Right lobe of liver (tissue), 4 donors: Measurements from ENCODE around the gene SFI1.

Experiments
- POLR2A ChIP-seq: fragments of 450-650 bp; IDR thresholded peaks from one replicate; pipeline ENCODE4 v1.6.1; 2017; ENCODE audit warnings: antibody characterized with exemption, mild to moderate bottlenecking
- TF ChIP-seq, protein P1 (sequence below), 4 donors: fragments of 200-600 bp in 3 of 4; fragments of 450-650 bp in 1 of 4; IDR thresholded peaks; one replicate each; pipeline versions ENCODE4 v1.5.1 to v1.8.0; 2016 to 2022; ENCODE audit warnings: antibody characterized with exemption in 4 of 4, mild to moderate bottlenecking in 2 of 4
- donor health status: DM: no; HTN: no; CAD: no.
- donor health status: DM: no; HTN: no; CAD: no.
- donor health status: DM: no; HTN: yes; CAD: no.

- TF ChIP-seq, protein P1, sequence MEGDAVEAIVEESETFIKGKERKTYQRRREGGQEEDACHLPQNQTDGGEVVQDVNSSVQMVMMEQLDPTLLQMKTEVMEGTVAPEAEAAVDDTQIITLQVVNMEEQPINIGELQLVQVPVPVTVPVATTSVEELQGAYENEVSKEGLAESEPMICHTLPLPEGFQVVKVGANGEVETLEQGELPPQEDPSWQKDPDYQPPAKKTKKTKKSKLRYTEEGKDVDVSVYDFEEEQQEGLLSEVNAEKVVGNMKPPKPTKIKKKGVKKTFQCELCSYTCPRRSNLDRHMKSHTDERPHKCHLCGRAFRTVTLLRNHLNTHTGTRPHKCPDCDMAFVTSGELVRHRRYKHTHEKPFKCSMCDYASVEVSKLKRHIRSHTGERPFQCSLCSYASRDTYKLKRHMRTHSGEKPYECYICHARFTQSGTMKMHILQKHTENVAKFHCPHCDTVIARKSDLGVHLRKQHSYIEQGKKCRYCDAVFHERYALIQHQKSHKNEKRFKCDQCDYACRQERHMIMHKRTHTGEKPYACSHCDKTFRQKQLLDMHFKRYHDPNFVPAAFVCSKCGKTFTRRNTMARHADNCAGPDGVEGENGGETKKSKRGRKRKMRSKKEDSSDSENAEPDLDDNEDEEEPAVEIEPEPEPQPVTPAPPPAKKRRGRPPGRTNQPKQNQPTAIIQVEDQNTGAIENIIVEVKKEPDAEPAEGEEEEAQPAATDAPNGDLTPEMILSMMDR (IDR thresholded peaks at IDR 0.05) = no peak
- TF ChIP-seq POLR2A = no peak
Measured at GRCh38 chr22:31603081-31603525, 106.8 kb downstream of the SFI1 start.
